HG03565 (cell line): ENCODE results near the gene STX8.

Source experiments
- ATAC-seq: cut with Tn5 transposase; IDR thresholded peaks from one replicate; pipeline ENCODE4 v1.9.1; 2021; ENCODE audit warnings: mild to moderate bottlenecking, moderate library complexity; ENCODE audit not compliant: unreplicated experiment

Gene STX8

GRCh38 chr17:9307313-9307998 is 268.2 kb downstream of the STX8 start:
- no peak for ATAC-seq

- ATAC-seq = no peak
Observed at GRCh38 chr17:9306086-9306485, 269.5 kb downstream of the STX8 start.

DNA sequence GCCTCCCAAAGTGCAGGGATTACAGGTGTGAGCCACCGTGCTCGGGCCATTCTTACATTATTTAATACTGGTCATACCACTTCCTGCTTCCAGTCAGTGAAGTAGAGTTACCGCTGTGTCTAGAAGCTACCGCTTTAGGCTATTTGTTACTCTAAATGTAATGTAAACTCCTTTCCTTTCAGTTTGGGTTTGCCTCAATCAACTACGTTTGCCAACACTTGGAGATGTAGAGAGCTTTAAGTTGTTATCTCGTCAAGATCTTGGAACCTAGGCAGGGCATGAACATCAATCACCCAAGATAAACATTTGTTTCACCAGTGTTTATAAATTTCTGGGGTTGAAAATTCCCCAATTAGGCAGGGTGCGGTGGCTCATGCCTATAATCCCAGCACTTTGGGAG is 275.9 kb downstream of the STX8 start:
- no peak for ATAC-seq

DNA sequence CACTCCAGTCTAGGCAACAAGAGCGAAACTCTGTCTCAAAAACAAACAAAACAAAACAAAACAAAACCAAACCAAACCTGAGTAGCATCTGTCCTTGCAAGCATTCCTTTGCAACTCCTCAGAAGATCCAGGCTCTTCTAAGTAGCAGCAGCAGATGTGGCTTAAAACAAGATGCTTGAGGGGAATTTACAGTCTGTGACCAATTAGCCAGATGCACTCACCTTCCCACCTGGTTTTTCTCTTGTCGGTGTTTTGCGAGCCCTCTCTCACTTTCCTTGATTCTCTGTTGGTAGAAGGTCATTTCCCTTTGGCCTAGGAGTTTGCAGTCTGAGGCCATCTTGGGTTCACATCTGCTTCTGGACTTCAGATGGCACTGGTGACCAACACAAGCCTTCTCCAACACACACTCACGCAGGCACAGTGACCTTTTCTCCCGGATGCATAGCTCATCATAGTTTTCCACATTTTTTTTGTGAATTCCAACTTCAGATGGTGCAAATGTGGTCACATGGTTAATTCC is 276.8 kb downstream of the STX8 start:
- no peak for ATAC-seq

DNA sequence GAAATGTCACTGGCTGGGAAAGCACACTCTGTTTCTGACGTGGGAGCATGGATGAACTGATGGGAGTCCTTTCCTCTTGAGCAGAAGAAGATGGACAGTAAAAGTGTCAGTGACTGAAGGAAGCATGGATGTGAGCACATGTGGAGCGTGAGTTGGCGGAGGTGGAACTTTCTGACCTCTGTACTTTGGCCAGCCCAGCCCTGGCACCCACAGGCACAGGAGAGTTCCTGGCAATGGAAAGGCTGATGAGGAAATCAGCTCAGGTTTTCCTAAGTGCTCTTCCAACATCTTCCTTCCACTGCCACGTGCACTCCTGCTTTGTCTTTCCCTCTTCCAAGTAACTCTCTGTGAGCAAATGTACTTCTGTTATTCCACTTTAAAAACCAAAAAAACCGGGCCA is 277.5 kb downstream of the STX8 start:
- ATAC-seq = no peak

- ATAC-seq = no peak
Observed at GRCh38 chr17:9294661-9295210, 280.9 kb downstream of the STX8 start.

DNA sequence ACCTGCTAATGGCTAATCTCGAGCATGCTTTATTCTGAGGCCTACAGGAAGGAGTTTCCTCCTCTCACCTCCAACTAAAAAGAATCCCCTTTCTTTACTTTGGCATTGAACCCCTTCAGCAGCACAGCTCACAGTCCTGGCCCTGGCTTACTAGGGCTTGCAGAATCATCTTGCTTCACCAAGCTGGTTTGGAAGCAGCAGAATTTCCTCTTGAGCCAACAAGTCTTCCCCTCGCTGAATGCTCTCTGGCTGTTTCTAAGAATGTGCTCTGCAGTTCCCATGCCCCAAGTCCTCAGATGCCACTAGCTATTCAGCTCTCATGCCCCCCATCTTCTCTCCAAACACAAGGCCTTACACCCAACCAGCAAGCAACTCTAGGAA is 283.1 kb downstream of the STX8 start:
- ATAC-seq = no peak

DNA sequence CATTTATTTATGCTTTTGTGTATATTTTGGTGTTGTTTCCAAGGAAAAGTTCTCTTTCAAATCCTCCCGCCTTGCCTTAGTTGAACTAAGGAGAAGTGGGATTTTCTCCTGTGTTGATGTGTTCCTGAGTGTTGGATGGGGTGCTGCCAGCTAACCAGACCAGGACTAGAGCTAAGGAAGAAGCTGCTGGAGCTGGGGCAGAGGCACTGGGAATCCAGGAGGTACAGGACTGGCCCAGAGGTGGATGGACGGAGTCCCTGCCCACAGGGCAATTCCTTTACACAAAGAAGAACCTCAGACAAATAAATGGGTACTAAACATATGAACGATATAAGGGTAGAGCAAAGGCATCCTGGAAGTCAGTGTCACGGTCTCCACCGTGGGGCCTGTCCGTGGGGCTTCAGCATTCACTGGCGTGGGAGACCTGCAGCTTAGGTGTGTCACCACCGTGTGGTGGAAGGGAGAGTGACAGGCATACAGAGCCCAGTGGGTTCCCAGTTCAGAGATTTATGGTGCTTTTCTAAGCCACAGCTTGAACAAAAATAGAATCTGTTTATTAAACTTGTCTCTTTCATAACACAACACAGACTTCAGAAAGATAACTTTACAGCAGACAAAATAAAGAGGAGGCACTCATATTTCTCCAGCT is 283.6 kb downstream of the STX8 start:
- ATAC-seq = no peak

- no peak for ATAC-seq
Observed at GRCh38 chr17:9290226-9290613, 285.4 kb downstream of the STX8 start.

GRCh38 chr17:9287306-9287705 is 288.3 kb downstream of the STX8 start:
- ATAC-seq = no peak

- no peak for ATAC-seq
Observed at GRCh38 chr17:9286434-9286833, 289.2 kb downstream of the STX8 start.

DNA sequence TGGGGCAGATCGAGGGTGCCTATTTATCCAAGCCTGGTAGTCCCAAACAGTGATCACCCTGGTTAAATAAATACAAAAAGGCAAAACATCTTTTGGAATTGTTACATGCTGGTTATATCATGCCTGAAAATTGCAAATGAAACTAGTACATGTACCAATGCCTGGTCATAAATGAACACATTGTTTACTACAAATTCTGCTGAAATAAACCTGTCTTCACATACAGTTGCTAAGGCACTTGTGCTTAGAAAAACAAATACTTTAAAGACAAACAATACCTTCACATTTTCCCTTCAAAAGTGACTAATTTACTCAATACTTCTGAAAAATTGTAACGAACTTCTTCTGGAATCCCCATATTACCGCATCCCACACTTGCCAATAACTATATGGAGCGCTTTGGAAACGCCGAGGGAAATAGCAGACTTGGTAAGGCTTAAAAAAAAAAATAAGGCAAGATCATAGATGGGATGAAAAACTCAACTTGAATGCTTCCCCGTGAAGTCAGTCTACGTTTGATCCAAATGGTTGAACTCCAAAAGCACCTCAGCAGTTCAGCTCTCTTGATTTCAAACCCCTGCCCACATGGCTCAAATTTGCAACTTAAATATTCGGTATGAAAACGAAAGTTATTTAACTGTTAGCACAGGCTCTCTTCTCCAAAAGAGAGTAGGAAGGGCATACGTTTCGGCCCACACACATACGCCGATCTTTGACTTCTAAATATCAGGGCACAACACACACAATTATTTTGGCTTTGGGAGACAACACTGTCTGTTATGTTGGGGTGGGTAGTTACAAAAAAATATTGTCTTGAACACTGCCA is 289.8 kb downstream of the STX8 start:
- ATAC-seq = no peak

DNA sequence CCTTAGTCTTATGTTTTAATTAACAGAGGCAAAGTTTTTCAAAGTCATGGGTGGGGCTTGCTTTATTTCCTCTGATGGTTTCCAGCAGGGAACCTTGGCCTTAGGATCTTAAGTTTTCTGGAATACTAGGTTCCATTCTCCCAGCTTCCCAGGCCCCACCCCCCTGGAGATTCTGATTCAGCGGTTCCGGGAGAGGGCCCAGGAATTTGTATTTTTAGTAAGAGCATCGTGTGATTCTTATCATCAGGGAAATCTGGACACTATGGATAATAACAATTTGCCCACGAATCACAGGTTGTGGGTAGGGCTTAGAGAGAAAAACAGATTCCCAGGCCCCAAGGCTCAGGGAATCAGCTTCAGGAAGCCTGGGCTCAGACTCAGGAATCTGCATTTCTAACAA is 290.7 kb downstream of the STX8 start:
- no peak for ATAC-seq

DNA sequence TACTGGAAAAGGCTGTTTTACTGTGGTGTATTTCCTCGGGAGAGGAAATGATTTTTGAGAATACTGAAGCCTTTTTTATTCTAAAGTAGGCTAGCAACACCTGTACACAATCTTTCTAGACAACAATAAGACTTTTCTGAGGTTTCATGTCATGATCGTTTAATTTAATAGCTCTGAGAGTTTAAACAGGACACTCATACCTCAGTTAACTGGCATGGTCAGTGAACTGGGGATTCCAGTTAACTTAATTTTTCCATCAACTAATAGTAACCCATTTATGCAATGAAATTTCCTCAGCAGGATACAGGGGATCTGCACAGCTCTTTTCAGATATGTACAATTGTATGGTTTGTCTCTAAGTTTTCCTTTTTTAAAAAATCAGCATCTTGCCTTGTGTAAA is 291.7 kb downstream of the STX8 start:
- no peak for ATAC-seq

GRCh38 chr17:9279893-9280292 is 295.7 kb downstream of the STX8 start:
- ATAC-seq = no peak

GRCh38 chr17:9274973-9275372 is 300.6 kb downstream of the STX8 start:
- ATAC-seq = no peak

DNA sequence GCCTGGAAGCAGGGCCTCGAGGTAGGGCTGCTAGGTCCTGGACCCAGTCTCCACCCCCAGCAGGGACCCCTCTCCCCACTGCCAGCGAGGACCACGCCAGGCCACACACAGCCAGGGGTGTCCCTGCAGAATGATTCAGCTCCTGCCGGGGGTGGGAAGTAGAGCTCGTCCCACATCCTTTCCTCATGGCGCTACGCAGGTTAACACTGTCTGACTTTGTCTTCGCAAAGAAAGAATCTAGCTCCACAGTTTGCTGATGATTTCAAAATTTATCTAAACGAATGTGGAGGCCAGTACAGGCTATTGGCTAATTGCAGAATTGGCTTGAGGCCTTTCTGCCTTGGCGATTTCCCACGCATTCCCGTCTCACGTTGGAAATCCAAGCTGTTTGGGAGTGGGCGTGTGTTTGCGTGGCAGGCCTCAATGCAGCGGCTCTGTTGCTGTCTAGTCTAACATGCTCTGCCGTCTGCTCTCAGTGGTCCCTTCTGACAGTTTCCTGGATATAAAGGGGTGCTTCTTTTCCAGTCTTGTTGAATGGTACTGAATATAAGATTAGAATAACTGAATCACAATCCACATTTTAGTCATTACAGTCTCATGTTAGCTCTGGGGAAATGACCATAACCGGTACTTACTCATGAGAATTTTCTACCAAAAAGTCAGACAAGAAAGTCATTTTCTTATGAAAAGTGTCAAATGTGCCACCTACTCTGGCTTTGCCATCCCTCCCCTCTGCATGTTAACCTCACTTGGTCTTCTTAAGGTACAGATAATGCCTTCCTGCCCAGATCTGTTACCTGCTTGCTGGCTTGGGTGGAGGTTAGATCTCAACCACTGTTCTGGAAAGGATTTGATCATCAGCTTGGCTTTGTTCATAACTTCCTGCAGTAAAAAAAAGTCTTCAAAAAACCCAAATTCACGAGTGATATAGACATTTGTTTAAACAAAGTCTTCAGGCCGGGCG is 301.9 kb downstream of the STX8 start:
- ATAC-seq = no peak

GRCh38 chr17:9272501-9273200 is 303.0 kb downstream of the STX8 start:
- no peak for ATAC-seq

DNA sequence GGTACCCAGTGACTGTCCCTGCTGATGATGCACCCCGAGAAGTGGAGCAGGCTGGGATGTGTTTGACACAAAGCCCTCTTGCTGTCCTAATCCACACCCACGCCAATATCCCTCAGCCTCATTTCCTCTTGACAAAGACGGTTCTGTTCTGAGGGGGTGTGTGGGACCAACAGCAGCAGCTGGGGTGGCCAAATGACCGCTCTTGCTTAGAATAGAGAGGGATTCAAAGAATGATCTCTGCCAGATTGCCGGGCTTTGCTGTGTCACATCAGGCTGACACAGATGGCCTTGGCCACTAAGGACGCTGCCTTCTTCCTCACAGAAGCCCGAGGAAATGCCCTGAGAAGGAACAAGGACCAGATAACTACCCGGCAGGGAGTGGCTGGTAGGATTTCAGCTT is 303.6 kb downstream of the STX8 start:
- ATAC-seq = no peak

GRCh38 chr17:9270921-9271320 is 304.7 kb downstream of the STX8 start:
- ATAC-seq = no peak
